HG03469 (cell line): Measurements from ENCODE around the gene CFDP1.

Source experiments
- ATAC-seq: cut with Tn5 transposase; IDR thresholded peaks from one replicate; pipeline ENCODE4 v1.9.1; 2021; ENCODE audit warnings: mild to moderate bottlenecking, moderate library complexity, moderate number of reproducible peaks; ENCODE audit not compliant: unreplicated experiment

The CFDP1 gene

GRCh38 chr16:75256059-75256571 is 177.2 kb downstream of the CFDP1 start:
- ATAC-seq: no peak

GRCh38 chr16:75254359-75254837 is 178.9 kb downstream of the CFDP1 start:
- ATAC-seq: no peak

- no peak for ATAC-seq
Observed at GRCh38 chr16:75252946-75253911, 180.1 kb downstream of the CFDP1 start.

- ATAC-seq: no peak
Observed at GRCh38 chr16:75252049-75252864, 181.0 kb downstream of the CFDP1 start.

GRCh38 chr16:75251280-75252048 is 181.8 kb downstream of the CFDP1 start, which contains the start of gene BCAR1:
BCAR1 (minus strand) TSS chr16:75251624; CDS start chr16:75251482, 142 bp downstream.
- peak; percentile 64 for ATAC-seq

- no peak for ATAC-seq
Observed at GRCh38 chr16:75250809-75251279, 182.5 kb downstream of the CFDP1 start.

GRCh38 chr16:75250089-75250808 is 183.1 kb downstream of the CFDP1 start:
- no peak for ATAC-seq

GRCh38 chr16:75249441-75249840 is 183.9 kb downstream of the CFDP1 start:
- ATAC-seq: no peak

GRCh38 chr16:75248536-75249380 is 184.5 kb downstream of the CFDP1 start:
- no peak for ATAC-seq

- no peak for ATAC-seq
Observed at GRCh38 chr16:75248142-75248535, 185.2 kb downstream of the CFDP1 start.

- no peak for ATAC-seq
Observed at GRCh38 chr16:75247249-75247648, 186.1 kb downstream of the CFDP1 start.

GRCh38 chr16:75246504-75247205 is 186.6 kb downstream of the CFDP1 start:
- ATAC-seq: no peak

- ATAC-seq: no peak
Observed at GRCh38 chr16:75244844-75245758, 188.2 kb downstream of the CFDP1 start.

- ATAC-seq: no peak
Observed at GRCh38 chr16:75244225-75244809, 189.0 kb downstream of the CFDP1 start.
